Activated CD4-positive, alpha-beta T cell treated with anti-CD3 and anti-CD28 coated beads, Interleukin-2, Interleukin-6, amounts not matched to agents 100 ng/mL and 50 ng/mL, durations not matched to agents 16 hours and 8 hours (primary cell): Measurements from ENCODE around the gene ELANE.
"Not testable (repeated sequence)": the region's sequence is repeated elsewhere in the genome, so short reads cannot be mapped to it uniquely, and the experiment has no call there.

ENCODE experiments used
- DNase-seq: peaks from one replicate; pipeline ENCODE4 v3.0.0-alpha.2; 2020

ELANE gene

GRCh38 chr19:882871-883497 lies 30.9 kb downstream of the ELANE start:
- no peak for DNase-seq

DNA sequence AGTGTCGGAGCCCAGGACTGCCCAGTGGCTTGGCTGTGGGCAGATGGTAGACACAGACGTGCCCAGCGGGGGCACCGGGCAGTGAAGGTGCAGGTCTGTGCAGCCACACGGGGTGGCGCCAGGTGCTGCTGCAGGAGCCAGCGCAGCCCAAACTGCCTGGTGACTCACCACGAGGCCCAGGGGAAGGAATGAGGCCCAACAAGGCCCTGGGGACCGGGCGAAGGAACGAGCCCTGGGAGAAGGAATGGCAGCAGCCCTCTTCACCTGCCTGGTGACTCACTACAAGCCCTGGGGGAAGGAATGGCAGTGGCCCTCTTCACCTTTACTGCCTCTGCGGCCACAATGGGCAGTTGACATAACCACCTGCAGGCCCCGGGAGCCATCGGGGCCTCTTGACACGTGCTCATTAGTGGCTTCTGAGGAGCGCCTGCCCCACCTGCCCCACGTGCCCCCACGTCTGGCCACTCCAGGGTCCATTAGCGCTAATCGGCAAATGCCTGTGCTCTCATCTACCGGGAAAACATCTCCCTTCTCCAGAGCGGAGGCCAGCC lies 31.6 kb downstream of the ELANE start:
- no peak for DNase-seq

GRCh38 chr19:884420-885211 lies 32.5 kb downstream of the ELANE start:
- no peak for DNase-seq

DNA sequence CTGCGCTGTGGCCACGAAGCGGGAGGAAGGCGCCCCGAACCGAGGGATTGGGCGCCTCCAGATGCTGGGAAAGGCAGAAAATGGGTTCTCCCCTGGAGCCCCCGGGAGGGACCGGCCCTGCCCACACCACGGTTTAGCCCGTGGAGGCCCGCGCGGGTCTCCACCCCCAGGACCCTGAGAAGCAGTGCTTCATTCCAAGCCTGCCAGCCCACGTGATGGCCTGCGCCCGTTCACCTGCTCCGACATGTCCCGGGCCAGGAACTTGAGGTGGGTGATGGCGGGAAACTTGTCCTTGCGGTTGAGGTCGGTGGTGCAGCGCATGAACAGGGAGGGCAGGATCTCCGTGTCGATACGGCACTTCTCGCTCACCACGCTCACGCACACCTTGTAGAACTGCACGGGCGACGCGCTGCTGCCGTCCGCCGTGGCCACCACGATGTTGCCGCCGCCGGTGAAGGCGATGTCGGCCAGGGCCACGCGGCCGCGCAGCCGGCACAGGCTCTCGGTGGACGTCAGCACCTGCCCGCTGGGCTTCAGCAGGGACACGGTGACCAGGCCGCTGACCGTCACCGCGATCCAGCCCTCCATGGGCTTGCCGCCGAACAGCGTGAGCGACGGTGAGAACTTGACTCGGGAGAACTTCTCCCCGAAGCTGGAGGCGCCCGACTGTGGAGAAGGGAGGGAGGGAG lies 33.6 kb downstream of the ELANE start:
- no peak for DNase-seq

DNA sequence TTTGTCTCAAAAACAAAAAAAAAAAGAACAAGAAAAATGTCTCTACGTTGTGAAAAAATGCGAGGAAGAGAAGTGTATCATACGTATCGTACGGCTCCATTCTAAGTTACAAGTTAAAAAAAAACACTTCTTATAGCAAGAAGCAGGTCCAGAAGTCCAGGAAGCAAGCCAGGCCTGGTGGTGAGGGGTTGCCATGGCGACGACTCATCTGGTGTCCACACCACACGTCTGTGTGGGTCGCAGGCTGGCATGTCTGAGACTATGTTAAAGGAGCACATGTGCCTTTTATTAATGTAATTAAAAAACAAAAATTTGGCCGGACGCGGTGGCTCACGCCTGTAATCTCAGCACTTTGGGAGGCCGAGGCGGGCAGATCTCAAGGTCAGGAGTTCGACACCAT lies 35.0 kb downstream of the ELANE start:
- DNase-seq = no peak

DNA sequence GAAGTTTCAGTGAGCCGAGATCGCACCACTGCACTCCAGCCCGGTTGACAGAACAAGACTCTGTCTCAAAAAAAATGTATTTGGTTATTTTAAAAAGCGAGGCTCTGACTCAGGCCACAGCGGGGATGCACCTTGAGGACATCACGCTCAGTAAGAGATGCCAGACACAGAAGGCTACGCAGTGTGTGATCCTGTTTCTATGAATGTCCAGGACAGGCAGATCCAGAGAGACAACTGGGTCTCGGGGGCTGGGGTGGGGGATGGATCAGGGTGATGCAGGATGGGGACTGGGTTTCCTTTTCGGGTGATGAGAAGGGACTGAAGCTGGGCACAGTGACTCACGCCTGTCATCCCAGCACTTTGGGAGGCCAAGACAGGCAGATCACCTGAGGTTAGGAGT lies 35.5 kb downstream of the ELANE start:
- no peak for DNase-seq

- no peak for DNase-seq
Observed at GRCh38 chr19:888581-889385, 36.7 kb downstream of the ELANE start.

DNA sequence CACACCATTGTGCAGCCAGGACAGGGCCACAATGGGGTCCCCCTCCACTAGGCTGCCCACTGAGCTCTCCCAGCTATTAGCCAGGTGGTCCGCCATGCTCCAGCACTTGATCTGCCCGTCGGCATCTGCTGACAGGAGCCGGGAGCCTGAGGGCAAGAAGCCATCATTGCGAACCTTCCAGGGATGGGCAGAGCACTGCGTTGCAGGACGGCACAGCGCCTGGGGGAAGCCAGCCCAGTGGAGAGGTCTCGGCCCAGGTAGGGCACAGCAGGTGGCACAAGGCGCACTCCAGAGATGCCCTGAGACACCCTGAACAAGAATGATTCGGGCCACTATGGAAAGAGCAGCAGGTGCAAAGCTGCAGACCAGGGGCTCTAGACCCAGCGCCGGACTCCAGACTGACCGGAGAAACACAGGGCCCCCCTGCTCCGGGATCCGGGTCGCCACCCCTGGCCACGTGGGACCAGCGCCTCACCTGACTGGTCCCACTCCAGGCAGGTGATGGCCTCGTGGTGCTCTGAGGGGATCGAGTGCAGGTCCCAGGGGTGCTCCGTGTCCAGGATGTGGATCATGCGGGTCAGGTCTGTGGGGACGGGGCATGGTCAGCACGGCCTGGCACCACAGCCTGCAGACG lies 37.7 kb downstream of the ELANE start:
- DNase-seq = no peak

GRCh38 chr19:890831-891230 lies 38.7 kb downstream of the ELANE start:
- no peak for DNase-seq

DNA sequence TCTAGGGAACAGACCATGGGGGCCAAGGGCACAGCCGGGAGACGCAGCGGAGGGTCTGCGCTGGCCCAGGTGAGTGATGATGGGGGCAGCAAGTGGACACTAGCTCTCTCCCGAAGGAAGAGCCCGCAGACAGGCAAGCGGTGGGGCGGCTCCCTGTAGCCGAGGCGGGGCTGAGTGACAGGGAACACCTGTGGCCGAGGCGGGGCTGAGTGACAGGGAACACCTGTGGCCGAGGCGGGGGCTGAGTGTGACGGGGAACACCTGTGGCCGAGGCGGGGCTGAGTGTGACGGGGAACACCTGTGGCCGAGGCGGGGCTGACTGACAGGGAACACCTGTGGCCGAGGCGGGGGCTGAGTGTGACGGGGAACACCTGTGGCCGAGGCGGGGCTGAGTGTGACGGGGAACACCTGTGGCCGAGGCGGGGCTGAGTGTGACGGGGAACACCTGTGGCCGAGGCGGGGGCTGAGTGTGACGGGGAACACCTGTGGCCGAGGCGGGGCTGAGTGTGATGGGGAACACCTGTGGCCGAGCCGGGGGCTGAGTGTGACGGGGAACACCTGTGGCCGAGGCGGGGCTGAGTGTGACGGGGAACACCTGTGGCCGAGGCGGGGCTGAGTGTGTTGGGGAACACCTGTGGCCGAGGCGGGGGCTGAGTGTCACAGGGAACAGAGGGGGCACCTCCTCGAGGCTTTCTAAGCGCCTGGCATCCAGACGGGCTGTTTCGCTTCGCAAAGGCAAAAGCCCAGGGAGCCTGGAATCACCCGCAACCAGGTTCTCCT lies 39.5 kb downstream of the ELANE start:
- not testable (repeated sequence) for DNase-seq

DNA sequence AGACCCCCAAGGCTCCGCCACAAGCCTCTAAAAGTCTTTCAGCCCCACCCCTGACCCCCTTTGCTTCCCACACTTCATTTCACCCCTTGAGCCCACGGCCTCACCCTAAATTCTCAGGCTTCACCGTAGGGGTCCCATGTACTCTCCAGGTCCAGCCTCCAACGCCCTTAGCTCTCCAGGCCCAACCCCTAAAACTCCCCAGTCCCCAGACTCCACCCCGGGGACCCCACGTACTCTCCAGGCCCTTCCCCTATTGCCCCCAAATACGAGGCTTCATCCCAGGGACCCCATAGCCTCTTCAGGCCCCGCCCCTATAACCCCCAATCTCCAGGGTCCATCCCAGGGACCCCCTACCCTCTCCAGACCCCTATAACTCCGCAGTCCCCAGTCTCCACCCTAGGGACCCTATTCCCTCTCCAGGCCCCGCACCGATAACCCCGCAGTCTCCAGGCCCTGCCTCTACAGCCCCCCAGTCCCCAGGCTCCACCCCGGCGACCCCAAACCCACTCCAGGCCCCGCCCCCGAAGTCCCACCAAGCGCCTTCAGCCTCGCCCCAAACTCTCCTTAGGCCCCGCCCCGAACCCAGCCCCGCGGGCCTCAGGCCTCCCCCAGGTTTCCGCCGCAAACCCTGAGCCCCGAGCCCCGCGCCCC lies 40.3 kb downstream of the ELANE start:
- peak; percentile 30 for DNase-seq

- DNase-seq = peak; percentile 93
Observed at GRCh38 chr19:892894-893689, 41.0 kb downstream of the ELANE start, which contains the start of the genes MED16 and RNU6-9. Gene MED16, minus strand, starts transcription at chr19:893187. Its CDS starts 2,056 bp downstream, at chr19:891131. Gene RNU6-9, plus strand, starts transcription at chr19:893484.

DNA sequence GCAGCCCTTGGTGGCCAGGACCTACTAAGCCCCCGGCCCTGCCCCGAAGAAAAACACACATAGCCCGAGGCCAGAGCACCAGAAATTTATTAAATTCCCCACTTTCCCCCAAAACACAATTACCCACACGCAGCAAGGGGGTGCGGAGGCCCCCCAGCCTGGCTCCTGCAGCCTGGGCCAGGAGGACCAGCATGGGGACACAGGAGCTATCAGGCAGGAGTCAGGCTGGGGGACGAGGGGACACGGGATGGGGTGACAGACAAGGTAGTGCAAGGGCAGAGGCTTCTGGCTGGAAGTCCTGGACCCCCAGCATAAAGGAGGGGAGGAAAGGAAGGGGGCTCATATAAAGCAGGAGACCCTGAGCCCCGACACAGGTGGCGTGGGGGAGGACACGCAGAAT lies 44.3 kb downstream of the ELANE start:
- DNase-seq = no peak

- no peak for DNase-seq
Observed at GRCh38 chr19:896999-897398, 44.9 kb downstream of the ELANE start.

DNA sequence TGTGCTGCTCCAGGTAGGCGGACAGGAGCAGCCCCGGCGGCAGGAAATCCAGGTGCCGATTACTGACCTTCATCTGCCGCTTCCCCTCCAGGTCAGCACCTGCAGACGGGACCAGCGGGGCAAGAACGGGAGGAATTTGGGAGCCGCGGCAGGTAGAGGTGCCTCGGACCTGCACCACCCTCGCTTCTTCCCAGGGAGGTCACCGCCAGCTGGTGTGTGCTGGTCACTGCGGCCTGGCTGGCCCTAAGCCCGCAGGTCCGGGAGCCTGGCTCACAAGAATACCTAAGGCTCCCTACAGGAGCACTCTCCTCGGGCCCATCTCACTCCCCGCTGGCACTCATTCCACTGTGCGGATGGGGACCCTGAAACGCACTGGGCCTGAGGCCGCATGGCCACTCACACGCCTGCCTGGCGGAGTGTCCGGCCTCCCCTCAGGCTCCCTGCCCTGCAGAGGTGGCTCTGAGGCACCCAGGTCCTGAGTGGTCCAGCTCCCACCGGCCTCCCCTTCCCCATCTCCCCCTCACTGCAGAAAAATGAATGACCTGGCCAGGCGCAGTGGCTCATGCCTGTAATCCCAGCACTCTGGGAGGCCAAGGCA lies 45.4 kb downstream of the ELANE start:
- no peak for DNase-seq

- DNase-seq = no peak
Observed at GRCh38 chr19:898663-899062, 46.6 kb downstream of the ELANE start.

DNA sequence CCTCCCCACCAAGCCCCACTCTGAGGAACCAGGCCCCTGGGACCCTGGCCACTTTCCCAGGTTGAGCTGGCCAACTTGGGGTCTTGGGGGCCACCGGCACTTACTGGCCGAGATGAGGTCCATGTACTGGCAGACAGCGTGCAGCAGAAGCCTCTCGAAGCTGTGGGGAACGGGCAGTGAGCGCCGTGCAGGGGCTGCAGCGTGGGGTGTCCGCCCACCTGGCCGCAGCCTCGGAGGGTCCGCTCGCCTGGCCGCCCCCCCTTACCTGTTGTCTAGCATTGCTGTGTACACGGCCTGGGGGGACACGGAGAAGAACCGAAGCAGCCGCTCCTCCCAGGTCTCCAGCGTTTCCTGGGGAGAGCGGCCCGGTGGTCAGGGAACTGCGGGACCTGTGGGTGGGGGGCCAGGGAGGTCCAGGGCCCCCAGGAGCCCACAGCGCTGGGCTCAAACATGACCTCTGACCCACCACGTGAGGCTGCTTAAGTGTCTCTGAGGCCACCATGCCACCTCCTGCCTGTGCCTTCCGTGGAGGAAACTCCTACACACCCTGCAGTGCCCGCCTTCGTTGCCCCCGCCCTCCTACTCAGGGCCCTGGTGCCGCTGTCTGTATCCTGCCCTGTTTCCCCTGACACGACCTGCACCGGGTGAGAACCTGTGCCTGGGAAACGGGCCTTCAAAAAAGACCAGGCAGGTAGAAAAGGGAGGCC lies 47.4 kb downstream of the ELANE start:
- DNase-seq = no peak

GRCh38 chr19:900043-900301 lies 47.9 kb downstream of the ELANE start:
- DNase-seq = no peak
